Measurements from ENCODE around the gene ATXN7. TPM values are rescaled to one million over a fixed set of nuclear protein-coding genes. Genes with fewer than 3 reads are reported as not detected.

ATXN7 gene
- total RNA-seq, 1 donor from 2014 or later: 6.9 TPM

GRCh38 chr3:63959146-63959545 is 95.5 kb downstream of the ATXN7 start:
- DNase-seq (ENCODE audit: low spot score in 2 of 2): no peak
- no peak for FAIRE-seq

DNA sequence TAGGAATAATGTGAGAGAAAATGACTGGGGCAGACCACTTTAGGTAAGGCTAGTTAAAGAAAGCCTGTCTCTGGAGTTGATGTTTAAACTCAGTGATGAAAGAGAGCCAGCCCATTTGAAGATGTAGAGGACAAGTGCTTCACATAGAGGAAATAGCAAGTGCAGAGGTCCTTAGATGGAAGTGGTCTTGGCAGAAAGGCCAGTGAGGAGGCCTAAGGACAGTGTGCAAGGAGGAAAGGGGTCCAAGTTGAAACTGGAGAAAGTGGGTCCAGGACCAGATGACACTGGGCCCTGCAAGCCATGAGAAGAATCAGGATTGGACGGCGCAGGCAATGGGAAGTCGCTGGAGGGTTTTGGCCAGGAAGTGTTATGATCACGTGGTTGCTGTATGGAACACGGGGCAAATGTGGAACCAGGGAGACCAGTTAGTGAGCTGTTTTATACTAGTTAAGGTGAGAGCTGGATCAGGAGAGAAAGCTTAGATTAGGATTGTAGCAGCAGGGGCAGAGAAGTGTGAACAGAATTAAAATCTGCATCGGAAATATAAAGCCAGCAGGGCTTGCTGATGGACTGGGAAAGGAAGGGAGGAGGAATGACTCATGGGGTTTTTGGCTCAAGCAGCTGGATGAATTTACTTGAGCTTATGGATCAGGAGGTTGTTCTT is 96.5 kb downstream of the ATXN7 start:
- FAIRE-seq (no peak), DNase-seq (ENCODE audit: low spot score in 2 of 2) (no peak)

DNA sequence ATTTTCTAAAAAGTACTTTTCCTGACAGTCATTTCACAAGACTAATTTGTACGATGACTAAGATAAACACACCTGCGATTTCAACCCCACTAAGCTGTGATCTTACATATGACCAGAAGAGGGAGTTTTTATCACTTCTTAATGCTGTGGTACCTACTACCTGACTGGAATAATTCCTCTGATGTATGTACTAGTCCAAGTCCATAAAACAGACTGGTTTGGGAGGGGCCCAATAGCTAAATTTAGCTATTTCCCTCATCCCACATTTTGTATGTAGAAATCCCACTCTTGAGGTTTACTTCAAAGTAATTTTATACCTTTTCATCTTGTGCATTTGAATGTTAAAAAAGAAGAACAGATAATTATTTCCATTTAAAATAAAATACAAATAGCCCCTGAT is 98.2 kb downstream of the ATXN7 start:
- DNase-seq (ENCODE audit: low spot score in 2 of 2) (no peak), FAIRE-seq (no peak)

DNA sequence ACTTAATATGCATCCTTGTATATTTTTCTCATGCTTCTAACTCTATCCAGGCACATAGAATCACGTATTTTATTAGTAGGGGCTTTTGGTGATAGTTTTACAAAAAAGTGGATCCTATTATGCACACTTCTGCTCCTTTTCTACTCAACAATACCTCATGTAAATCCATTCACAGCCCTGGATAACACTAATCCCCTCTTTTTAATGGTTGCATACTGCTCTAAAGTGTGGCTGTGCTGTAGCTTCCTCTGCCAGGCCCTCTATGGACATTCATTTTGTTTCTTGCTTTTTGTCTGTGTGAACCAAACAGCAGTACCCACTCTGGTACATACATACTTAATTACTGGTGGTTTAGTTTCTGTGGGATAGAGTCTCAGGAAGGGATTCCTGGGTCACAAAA is 99.8 kb downstream of the ATXN7 start:
- DNase-seq (ENCODE audit: low spot score in 2 of 2) (no peak), FAIRE-seq (no peak)

DNA sequence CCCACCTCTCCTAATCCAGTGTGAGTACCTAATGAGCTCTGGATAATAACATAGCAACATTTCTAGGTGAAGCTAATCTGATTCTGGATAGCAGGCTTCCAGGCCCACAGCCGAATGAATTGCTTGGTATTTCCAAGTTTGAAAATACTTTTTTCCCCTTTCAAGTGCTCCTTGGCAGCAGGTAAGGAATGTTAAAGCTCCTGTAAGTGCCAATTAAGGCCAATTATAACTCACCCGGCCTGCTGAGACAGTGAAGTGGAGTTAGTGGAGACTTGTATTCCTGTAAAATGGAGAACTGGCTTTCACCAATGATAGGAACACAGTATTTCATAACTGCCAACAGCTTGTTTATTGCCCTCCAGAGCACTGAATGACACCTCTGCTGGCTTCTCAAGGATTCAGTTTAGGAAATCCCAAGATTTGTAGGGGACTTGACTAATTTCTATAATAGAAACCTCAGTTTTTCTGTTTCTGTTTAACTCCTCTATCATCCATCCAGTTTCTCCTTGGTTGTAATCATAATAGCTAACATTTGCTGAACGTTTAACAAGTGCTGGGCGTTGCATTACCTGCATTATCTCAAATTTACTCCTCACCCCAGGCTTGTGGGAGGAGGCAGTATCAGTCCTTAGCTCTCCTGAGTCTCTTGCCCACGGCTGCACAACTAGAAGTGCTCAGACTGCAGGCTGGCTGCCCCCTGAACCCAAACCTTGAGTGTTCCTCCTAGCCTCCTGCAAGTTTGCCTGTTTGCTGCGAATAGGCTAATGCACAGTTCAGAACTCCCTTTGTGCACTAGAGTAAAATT is 101.2 kb downstream of the ATXN7 start:
- FAIRE-seq (no peak), DNase-seq (ENCODE audit: low spot score in 2 of 2) (no peak)

DNA sequence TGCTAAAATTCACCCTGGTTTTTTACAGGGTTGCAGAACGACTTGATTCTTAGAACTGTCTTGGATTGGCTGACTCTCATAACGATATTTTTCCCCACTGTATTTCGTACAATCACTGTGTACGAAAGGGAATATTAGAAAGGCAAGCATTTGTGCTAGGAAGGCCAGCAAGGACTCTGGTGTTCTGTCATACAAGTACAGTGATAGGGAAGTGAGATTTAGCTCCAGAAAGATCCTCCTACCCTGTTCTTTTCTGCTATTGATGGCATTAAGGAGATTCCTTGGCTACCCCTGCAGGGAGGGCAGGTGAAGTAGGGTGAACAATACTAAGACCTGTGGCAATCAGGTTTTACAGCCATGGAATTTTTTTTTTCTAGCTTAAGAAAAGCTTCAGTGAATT is 102.3 kb downstream of the ATXN7 start:
- FAIRE-seq (no peak), DNase-seq (ENCODE audit: low spot score in 2 of 2) (no peak)

GRCh38 chr3:63966871-63967270 is 103.2 kb downstream of the ATXN7 start:
- no peak for DNase-seq (ENCODE audit: low spot score in 2 of 2)
- no peak for FAIRE-seq

DNA sequence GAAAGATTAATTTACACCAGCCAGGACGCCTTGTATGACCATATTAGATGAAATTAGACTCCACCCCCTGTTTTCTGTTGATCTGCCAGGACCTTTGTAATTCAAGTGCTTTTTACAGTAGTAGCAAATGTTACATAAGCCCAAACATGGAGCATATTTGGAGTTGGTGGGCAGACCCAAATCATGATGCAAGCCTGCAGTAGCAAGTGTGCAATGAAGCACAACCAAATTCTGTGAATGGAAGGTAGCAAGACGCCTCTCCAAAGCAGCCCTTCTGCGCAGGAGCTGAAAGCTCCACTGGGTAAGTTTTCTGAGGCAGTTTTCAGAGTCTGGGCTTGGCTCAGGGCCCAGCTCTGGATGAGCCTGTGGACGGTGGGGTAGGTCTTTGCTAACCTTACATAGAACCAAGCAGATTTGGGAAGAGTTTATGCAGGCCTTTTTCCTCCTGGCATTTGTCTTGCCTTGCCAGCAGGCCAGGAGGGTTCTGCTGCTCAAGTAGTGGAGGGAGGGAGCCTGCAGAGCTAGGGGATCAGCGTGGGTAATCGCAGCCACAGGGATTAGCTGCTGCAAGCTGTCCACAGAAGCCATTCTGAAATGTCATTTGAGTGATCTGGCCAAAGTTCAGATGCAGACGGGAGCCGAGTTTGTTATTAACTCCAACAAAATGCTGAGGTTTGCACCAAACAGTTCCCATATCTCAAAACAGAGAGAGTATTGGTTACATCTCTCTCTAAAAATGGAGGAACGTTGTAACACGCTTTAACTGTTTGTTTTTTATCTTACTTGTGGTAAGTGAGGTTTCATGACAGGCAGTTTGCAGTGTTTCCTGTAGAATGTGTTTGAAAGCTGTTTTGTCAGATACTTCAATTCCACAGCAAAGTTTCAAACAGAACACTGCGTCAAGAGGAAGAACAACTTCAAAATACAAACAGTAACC is 104.3 kb downstream of the ATXN7 start:
- FAIRE-seq (no peak), DNase-seq (ENCODE audit: low spot score in 2 of 2) (no peak)

DNA sequence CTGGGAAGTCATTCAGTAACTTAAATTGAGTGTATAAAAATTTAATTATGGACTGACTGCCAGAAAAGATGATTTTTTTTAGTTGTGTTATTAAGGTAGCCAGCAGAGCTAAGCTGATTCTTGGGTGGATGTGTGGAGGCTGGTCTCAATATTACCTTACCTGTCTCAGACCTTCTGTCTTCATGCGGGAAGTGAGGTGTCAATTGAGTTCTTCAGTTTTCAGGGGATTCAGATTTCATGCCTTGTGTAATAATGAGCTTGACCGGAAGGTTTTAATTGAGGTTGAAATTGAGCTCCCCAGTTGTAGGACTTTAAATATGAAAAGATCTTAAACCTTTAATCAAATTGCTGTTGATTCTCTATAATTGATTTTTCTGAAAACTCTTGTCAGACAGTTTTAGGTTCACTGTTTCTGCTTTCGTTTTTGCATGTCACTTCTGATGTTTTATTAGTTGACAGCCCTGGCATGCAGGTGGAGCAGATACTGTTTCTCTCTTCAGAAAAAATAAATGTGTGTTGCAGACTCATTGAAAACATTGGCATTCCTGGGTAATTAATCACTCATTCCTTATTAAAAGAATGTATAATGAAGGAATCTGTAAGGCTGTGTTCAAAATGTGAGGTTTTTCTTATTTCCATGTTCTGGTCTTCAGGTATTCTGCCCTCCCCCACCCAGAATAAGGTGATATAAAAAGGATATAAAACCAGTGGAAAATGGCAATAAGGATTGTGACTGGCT is 105.1 kb downstream of the ATXN7 start:
- FAIRE-seq: no peak
- no peak for DNase-seq (ENCODE audit: low spot score in 2 of 2)

DNA sequence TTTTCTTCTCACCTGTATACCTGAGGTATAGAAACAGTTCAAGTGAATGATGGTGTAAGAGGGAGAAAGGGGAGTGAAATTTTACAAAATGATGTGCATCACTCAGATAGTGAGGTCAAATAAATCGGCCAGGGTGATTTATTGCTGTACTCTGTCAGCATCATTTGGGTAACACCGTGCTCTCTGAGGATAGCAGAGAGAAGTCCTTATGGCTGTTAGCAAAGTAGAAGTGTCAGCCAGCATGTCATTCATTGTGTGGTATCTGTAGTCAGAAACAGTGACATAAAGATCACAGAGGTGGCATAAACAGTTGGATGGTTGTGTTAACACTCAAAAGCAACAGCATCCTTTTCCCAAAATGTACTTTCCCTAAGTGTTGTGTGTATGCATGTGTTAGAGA is 106.2 kb downstream of the ATXN7 start:
- DNase-seq (ENCODE audit: low spot score in 2 of 2) (no peak), FAIRE-seq (no peak)

- DNase-seq (ENCODE audit: low spot score in 2 of 2) (no peak), FAIRE-seq (no peak)
Observed at GRCh38 chr3:63970631-63971475, 107.2 kb downstream of the ATXN7 start.

DNA sequence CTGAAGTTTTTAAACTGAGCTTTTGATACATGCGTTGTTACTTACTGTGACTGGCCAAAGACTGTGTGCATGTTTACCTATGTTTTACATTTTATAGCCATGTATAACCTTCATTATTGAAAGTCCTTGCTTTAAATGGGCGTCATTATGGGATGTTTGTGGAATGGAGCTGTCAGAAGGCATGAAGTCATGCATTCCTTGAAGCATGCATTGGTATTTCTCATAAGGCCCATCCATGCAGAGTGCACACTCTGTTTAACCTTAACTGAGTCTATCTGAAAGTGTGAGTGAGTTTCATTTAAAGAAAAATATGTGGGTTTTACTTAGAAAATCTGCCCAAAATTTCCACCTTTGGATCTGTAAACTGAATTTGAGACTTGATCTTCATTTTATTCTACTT is 108.5 kb downstream of the ATXN7 start:
- FAIRE-seq: no peak
- no peak for DNase-seq (ENCODE audit: low spot score in 2 of 2)

DNA sequence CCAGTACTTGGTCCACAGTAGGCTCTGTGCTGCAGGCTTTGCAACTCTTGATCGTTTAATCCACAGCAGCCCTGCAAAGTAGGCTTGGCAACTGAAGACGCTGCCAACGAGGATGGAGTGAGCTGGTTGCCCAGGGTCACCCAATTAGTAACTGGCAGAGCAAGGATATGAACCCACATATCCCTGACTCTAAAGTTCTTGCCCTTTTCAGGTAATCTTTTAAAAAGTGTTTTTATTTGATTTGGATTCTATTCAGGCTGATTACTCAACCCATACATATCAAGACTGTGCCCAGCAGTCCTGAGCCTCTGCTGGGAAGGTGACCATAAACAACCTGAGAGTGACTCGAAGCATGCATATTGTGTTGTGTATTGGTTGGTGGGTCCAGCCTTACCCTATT is 109.3 kb downstream of the ATXN7 start:
- DNase-seq (ENCODE audit: low spot score in 2 of 2) (no peak), FAIRE-seq (no peak)

DNA sequence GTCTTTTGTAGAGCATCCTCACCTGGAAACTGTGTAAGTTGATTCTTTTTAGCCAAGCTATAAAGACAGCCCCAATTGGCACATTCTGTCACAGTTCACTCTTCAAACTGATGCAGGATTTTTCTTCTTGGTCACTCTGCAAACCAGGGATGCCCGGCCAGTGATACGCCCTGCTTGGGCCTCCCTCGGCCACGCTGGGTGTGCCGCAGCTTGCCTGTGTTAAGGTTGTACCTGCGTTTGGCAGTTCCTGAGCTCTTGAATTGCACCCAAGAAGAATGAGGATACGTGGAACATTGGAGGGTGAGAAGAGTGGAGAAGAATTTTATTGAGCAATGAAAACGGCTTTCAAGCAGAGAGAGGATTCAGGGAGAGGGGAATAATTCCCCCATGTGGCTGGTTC is 109.7 kb downstream of the ATXN7 start:
- no peak for FAIRE-seq

GRCh38 chr3:63974451-63974850 is 110.8 kb downstream of the ATXN7 start:
- DNase-seq (ENCODE audit: low spot score in 2 of 2) (no peak), FAIRE-seq (no peak)

More for the DNA sequence above, 109.7 kb downstream of the ATXN7 start:
- no peak for DNase-seq (ENCODE audit: low spot score in 2 of 2)

DNA sequence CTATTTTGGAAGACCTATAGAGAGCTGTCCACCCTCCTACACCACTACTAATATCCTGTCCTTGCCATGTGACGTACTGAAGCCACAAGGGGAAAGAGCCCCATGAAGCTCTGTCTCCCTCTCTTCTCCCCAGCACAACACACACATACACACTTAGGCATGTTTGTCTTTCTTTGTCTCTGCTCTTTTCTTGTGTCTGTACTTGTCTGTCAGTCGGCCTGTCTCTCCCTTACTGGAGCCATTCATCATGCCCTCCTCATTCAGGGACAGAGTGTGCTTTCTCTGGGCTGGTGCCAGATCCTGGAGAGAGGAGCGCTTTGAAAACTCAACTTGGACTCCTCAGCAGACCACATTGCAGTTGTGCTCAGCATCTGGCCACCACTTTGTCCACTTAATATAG is 112.1 kb downstream of the ATXN7 start:
- no peak for FAIRE-seq
- peak; percentile 8 to 25 for DNase-seq (ENCODE audit: low spot score in 2 of 2)

GRCh38 chr3:63976161-63976871 is 112.6 kb downstream of the ATXN7 start:
- no peak for FAIRE-seq
- no peak for DNase-seq (ENCODE audit: low spot score in 2 of 2)

DNA sequence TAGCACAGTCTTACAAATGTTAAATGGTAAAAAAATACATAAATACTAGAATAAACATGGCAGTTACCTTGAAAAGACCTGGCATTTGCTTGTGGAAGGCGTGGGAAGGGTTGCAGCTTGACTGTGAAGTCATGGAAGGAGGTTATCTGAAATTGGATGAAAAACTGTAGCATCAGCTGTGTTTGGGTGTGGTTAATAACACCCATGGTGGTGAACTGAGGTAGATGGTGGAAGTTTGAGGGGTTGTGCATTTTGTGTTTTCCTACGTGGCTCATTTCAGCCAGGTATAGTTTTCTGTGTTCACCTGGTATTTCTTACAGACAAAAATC is 113.2 kb downstream of the ATXN7 start:
- FAIRE-seq (no peak), DNase-seq (ENCODE audit: low spot score in 2 of 2) (no peak)

- DNase-seq (ENCODE audit: low spot score in 2 of 2) (no peak), FAIRE-seq (no peak)
Observed at GRCh38 chr3:63977893-63978292, 114.2 kb downstream of the ATXN7 start.
